SU-DHL-6 (cell line): Measurements from ENCODE around the gene ACACA.

ENCODE experiments used
- H2AFZ ChIP-seq: fragments of 200-600 bp; sonication (generic); 2 replicates; pipeline ENCODE4 v1.6.1; 2014; ENCODE audit warnings: low read depth, mild to moderate bottlenecking, moderate library complexity, mixed read lengths, antibody characterized with exemption, low read length; ENCODE audit not compliant: severe bottlenecking
- H3F3A ChIP-seq: fragments of 200-600 bp; shearing (Covaris generic); 2 replicates; pipeline ENCODE4 v1.6.0; 2016; ENCODE audit warnings: antibody characterized with exemption, mild to moderate bottlenecking; ENCODE audit not compliant: insufficient read depth
- H3K27ac ChIP-seq: fragments of 200-600 bp; sonication (generic); 2 replicates; pipeline ENCODE4 v1.5.1; 2016; ENCODE audit warnings: low read depth, mild to moderate bottlenecking, low read length, moderate library complexity, mixed read lengths
- H3K27me3 ChIP-seq: fragments of 200-600 bp; sonication (generic), shearing (Covaris generic); 2 replicates; pipeline ENCODE4 v1.6.0; 2014; ENCODE audit warnings: mild to moderate bottlenecking, low read length
- H3K36me3 ChIP-seq: fragments of 200-600 bp; sonication (generic); 2 replicates; pipeline ENCODE4 v1.6.1; 2014; ENCODE audit warnings: mild to moderate bottlenecking, low read length, mixed read lengths
- H3K4me2 ChIP-seq: fragments of 300-600, 200-600 bp; shearing (Covaris generic), sonication (generic); 2 replicates; pipeline ENCODE4 v1.6.0; 2014; ENCODE audit warnings: low read length, low read depth, mild to moderate bottlenecking; ENCODE audit not compliant: poor library complexity, severe bottlenecking
- H3K4me3 ChIP-seq: fragments of 200-600 bp; sonication (generic); 2 replicates; pipeline ENCODE4 v1.5.1; 2014; ENCODE audit warnings: antibody characterized with exemption, low read length, mild to moderate bottlenecking, mixed read lengths; ENCODE audit not compliant: insufficient read depth, poor library complexity, severe bottlenecking
- H3K79me2 ChIP-seq: fragments of 200-600 bp; sonication (generic); 2 replicates; pipeline ENCODE4 v1.6.1; 2014; ENCODE audit warnings: mild to moderate bottlenecking, low read length, moderate library complexity; ENCODE audit not compliant: insufficient read depth
- H3K9ac ChIP-seq: fragments of 200-600 bp; sonication (generic); 2 replicates; pipeline ENCODE4 v1.7.0; 2014; ENCODE audit warnings: mild to moderate bottlenecking, low read length
- H3K9me2 ChIP-seq: fragments of 200-600 bp; sonication (generic); replicated peaks from 2 replicates; pipeline ENCODE4 v1.6.1; 2014; ENCODE audit warnings: low read length; ENCODE audit not compliant: insufficient read depth
- H3K9me3 ChIP-seq: fragments of 200-600 bp; sonication (generic); 2 replicates; pipeline ENCODE4 v1.6.1; 2014; ENCODE audit warnings: low read length, mixed read lengths; ENCODE audit not compliant: insufficient read depth
- H4K20me1 ChIP-seq: fragments of 200-600 bp; sonication (generic); 2 replicates; pipeline ENCODE4 v1.6.1; 2014; ENCODE audit warnings: low read depth, mild to moderate bottlenecking, antibody characterized with exemption, low read length, moderate library complexity, mixed read lengths
- EZH2phosphoT487 ChIP-seq: fragments of 200-600 bp; sonication (generic), shearing (Covaris generic); conservative IDR thresholded peaks from 2 replicates; pipeline ENCODE4 v1.6.1; 2018; ENCODE audit warnings: mild to moderate bottlenecking, antibody characterized with exemption, low read length, moderate library complexity, mixed read lengths
- TF ChIP-seq, protein P1 (sequence below): fragments of 200-600 bp; sonication (generic); IDR thresholded peaks from one replicate; pipeline ENCODE4 v1.5.1; 2017; ENCODE audit warnings: antibody characterized with exemption, mild to moderate bottlenecking, low read length, moderate library complexity; ENCODE audit not compliant: insufficient read depth, poor library complexity, severe bottlenecking

ACACA gene

DNA sequence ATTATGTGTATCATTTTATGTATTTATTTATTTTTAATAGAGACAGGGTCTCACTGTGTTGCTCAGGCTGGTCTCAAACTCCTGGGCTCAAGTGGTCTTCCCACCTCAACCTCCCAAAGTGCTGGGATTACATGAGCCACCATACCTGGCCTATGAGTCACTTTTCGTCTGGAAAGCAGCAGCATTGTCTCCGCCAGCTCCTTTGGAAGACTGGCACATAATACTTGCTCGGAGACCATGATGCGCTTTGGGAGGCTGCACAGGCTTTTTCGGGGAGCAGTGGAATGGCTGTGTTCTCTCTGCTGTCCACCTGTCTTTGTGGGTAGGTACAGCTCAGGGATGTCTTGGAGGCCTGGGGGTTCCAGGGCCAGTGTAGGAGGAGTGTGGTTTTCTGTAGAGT lies 355.7 kb downstream of the ACACA start:
- H3K27ac ChIP-seq = no peak overlapping the region
- TF ChIP-seq, protein P1, sequence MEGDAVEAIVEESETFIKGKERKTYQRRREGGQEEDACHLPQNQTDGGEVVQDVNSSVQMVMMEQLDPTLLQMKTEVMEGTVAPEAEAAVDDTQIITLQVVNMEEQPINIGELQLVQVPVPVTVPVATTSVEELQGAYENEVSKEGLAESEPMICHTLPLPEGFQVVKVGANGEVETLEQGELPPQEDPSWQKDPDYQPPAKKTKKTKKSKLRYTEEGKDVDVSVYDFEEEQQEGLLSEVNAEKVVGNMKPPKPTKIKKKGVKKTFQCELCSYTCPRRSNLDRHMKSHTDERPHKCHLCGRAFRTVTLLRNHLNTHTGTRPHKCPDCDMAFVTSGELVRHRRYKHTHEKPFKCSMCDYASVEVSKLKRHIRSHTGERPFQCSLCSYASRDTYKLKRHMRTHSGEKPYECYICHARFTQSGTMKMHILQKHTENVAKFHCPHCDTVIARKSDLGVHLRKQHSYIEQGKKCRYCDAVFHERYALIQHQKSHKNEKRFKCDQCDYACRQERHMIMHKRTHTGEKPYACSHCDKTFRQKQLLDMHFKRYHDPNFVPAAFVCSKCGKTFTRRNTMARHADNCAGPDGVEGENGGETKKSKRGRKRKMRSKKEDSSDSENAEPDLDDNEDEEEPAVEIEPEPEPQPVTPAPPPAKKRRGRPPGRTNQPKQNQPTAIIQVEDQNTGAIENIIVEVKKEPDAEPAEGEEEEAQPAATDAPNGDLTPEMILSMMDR = no peak
- no peak for TF ChIP-seq EZH2phosphoT487
- no peaks in the 10 kb centered on the region for H3K27me3 ChIP-seq
- no peak overlapping the region for H3K4me2 ChIP-seq
- no peaks in the 10 kb centered on the region for H3K36me3 ChIP-seq
- no peaks in the 10 kb centered on the region for H3K9me2 ChIP-seq
- H4K20me1 ChIP-seq = no peaks in the 10 kb centered on the region
- no peak overlapping the region for H2AFZ ChIP-seq
- H3F3A ChIP-seq = peaks cover 7% of the 10 kb centered on the region; the same call in 1 of the 2 replicates
- no peak overlapping the region for H3K9ac ChIP-seq
- no peaks in the 10 kb centered on the region for H3K9me3 ChIP-seq
- H3K4me3 ChIP-seq = no peak overlapping the region
- H3K79me2 ChIP-seq = peaks cover 3% of the 10 kb centered on the region; the same call in 1 of the 2 replicates

DNA sequence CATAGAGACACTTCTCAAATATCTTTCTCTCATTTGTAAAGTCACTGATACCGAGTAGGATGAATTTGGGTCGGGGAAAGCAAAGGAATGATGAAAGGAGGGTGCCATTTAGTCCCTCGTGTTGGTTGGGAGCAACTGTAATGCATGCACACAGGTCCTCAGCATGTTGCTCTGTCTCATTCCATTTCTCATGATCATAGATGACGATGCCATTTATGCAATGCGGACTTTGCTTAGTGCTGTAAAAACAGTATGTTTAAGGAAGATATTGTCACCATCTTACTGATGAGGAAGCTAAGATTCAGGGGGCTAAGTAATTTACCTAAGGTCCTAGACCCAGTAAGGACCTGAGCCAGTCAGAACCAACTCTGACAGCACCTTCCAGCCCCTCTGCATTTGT lies 357.8 kb downstream of the ACACA start:
- Histone ChIP-seq H2AFZ (no peak overlapping the region), H3K9me2 (no peaks in the 10 kb centered on the region), H3F3A (peaks cover 11% of the 10 kb centered on the region; the same call in 1 of the 2 replicates), H3K4me2 (no peak overlapping the region), H3K4me3 (no peak overlapping the region), H3K27me3 (no peaks in the 10 kb centered on the region), H3K36me3 (no peaks in the 10 kb centered on the region), H4K20me1 (no peaks in the 10 kb centered on the region), H3K9ac (no peak overlapping the region), H3K79me2 (peaks cover 3% of the 10 kb centered on the region; the same call in 1 of the 2 replicates), H3K9me3 (no peaks in the 10 kb centered on the region), H3K27ac (no peak overlapping the region)
- TF ChIP-seq EZH2phosphoT487 = no peak
- TF ChIP-seq, protein P1 = no peak

DNA sequence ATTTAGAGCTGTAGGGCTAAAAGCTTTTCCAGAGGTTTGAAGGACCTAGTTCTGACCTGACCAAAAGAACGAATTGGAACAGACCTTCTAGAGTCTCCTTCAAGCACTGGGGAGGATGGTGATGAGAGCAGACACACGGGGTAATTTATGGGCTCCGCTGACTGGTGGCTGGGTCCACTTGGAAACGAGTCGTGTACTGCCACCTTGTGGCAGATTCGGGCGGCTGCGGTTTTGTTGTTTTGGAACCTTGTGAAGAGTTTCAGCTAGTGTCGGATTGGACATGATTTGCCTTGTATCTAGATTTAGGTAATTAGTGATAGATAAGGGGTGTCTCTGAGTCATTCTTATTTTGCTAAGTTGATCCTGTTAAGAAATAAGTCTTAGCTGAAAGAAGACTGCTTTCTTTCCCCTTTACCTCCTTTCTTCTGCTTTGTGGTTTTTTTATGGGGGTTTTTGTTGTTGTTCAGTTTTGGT lies 359.0 kb downstream of the ACACA start:
- Histone ChIP-seq H3K27ac (no peak overlapping the region), H3K9me2 (no peaks in the 10 kb centered on the region), H3K9me3 (no peaks in the 10 kb centered on the region), H3K79me2 (peaks cover 3% of the 10 kb centered on the region; the same call in 1 of the 2 replicates), H3K27me3 (no peaks in the 10 kb centered on the region), H3K4me3 (no peak overlapping the region), H3K36me3 (no peaks in the 10 kb centered on the region), H3F3A (peaks cover 11% of the 10 kb centered on the region; the same call in 1 of the 2 replicates), H2AFZ (no peak overlapping the region), H3K4me2 (no peak overlapping the region), H3K9ac (no peak overlapping the region), H4K20me1 (no peaks in the 10 kb centered on the region)
- no peak for TF ChIP-seq EZH2phosphoT487
- TF ChIP-seq, protein P1 = peak; percentile 92
